Measurements from ENCODE around the gene DMXL2. TPM values are rescaled to one million over a fixed set of nuclear protein-coding genes. Genes with fewer than 3 reads are reported as not detected.
"Not testable (repeated sequence)": the region's sequence is repeated elsewhere in the genome, so short reads cannot be mapped to it uniquely, and the experiment has no call there.

DMXL2 gene
- total RNA-seq, 1 donor from 2014 or later: 8.9 TPM

DNA sequence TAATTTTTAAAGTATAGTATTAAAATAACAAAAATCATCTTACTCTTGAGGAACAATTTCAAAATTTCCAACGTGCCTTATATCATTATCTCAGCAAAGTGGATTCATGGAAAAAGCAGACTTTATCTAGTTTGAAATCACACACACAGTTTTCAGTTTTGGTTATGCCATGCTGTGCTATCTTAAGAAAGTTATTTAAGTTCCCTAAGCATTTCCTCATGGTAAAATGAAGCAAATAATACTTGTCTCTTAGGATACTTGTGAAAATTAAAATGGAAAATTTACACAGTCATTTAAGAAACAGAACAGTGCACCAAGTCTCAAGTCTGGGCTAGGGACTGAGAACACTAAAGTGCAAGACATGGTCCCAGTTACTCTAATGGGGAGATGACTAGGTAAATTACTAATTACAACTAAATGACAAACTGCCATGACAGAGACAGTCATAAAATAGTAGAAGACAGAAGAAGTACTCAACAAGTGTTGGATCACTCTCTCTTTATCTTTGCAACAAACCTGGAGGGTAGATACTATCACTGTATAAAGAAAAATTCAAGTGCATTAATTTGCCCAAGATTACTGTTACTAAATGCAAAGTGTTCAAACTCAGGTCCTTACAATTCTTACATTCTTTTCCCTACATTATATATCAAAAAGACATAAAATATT, 44.8 kb downstream of the DMXL2 start:
- no peak for DNase-seq (ENCODE audit: low read depth in 2 of 2)

DNA sequence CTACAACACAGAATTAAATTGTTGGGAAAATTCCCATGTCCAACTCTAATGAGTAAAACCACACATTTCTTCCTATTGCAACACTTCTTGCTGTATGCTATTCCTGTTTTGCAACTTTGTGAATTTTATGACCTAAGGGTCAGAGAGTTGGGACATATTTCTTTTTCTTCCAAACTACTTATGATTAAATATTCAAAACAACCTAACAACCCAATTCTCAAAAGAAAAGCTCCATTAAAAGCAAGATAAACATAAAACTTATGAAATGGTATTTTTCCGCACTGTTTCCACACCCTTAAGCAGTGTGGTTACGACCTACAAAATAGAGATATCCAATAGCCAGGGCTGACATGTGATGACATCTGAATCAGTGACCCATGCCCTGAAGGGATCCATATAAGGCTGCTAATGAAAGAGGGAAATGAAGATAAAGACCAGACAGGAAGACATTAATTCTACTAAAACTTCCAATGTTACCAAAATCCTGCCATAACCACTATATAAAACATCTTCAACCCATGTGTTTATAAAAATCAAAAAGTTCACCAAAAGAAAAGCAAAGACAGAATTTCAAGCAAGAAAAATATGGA, 45.6 kb downstream of the DMXL2 start:
- peak in 1 of 2 donors; percentile 25 for DNase-seq (ENCODE audit: low read depth in 2 of 2)

DNA sequence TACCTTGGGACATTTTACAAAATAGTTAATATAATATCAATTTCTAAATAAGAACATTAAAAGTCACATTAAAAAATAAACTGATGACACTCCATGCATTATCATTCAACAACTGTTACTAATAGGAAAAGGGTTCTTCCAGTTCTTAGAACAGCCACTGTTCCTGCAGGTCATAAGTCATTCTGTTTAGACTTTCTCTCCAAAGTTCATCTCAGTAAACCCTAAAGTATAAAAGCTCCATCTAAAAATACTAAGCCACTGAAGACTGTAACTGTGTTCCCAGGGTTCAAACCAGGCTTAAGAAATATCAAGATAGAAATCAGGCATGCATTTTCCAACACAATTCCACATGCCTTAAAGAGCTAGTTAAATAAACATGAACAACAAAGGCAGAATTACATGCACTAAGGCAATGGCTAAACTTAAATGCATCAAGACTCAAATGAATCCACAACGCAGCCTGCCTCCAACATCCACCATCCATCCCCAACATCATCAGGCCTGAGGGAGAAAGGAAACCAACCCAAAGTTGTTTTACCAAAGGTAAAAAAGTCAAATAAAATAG, 46.2 kb downstream of the DMXL2 start:
- no peak for DNase-seq (ENCODE audit: low read depth in 2 of 2)

DNA sequence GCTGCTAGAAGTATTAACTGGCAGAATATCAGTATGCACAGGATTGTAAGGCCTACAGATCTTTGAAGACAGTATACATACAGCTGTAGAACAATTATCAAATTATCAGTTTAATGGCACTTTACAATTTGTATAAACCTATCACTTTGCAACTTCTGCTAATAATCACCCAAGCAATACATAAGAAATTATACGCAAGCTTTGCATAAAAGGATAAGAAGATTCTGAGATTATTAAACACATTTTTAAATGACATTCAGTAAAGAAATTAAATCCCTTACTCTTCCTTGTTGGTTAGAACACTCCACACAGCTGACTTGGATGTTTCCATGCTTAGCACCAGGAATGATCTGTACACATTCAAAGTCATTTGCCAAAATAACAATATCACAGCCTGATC, 46.8 kb downstream of the DMXL2 start:
- DNase-seq (ENCODE audit: low read depth in 2 of 2): no peak

DNA sequence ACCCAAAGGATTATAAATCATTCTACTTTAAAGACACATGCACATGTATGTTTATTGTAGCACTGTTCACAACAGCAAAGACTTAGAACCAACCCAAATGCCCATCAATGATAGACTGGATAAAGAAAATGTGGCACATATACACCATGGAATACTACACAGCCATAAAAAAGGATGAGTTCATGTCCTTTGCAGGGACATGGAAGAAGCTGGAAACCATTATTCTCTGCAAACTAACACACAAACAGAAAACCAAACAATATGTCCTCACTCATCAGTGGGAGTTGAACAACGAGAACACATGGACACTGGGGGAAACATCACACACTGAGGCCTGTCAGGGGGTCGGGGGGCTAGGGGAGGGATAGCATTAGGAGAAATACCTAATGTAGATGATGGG, 49.2 kb downstream of the DMXL2 start:
- DNase-seq (ENCODE audit: low read depth in 2 of 2): not testable (repeated sequence)

DNA sequence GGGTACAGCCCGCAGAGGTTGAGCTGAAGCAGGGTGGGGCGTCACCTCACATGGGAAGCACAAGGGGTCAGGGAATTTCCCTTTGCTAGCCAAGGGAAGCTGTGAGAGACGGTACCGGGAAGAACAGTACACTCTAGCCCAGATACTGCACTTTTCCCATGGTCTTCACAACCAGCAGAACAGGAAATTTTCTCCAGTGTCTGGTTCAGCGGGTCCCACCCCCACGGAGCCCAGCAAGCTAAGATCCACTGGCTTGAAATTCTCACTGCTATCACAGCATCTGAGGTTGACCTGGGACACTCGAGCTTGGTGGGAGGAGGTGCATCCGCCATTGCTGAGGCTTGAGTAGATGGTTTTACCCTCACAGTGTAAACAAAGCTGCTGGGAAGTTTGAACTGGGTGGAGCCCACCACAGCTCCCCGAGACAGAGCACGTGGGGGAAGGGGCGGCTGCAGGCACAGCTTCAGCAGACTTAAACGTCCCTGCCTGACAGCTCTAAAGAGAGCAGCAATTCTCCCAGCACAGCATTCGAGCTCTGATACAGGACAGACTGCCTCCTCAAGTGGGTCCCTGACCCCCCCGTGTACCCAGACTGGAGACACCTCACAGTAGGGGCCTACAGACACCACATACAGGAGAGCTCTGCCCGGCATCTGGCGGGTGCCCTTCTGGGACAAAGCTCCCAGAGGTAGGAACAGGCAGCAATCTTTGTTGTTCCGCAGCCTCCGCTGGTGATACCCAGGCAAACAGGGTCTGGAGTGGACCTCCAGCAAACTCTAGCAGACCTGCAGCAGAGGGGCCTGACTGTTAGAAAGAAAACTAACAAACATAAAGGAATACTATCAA, 53.4 kb downstream of the DMXL2 start:
- not testable (repeated sequence) for DNase-seq (ENCODE audit: low read depth in 2 of 2)

DNA sequence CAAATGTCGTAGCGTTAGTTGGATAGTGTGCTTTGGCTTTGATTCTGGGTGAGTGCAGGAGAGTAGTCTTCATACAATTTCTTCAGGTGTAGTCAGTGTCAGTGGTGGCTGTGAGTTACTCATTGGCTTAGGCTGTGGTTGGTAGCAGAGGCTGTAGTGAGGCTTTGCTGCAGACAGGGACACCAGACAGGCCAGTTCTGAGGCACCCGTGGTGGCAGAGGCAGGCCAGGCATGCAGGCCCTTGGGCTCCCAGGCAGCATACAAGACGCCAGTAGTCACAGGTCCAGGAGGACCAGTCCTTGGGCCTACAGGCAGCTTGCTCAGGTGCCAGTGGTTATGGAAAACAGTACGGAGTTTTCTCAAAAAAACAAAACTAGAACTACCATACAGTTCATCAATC, 61.3 kb downstream of the DMXL2 start:
- no peak for DNase-seq (ENCODE audit: low read depth in 2 of 2)

DNA sequence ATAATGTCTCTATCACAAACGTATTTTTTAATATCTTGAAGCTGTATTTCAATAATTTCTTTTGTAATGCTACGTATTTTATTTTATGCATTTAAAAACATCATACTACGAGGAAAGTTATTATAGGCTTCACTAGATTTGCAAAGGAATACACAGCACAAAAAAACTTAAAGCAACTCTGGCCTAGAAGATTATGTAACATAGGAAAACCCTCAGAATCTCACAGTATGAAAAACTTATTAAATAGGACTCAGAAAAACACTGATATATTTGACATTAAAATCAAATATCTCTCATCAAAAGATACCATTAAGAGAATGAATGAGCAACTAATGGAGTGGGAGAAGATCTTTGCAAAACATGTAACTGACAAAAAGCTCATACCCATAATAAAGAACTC, 63.7 kb downstream of the DMXL2 start:
- no peak for DNase-seq (ENCODE audit: low read depth in 2 of 2)

DNA sequence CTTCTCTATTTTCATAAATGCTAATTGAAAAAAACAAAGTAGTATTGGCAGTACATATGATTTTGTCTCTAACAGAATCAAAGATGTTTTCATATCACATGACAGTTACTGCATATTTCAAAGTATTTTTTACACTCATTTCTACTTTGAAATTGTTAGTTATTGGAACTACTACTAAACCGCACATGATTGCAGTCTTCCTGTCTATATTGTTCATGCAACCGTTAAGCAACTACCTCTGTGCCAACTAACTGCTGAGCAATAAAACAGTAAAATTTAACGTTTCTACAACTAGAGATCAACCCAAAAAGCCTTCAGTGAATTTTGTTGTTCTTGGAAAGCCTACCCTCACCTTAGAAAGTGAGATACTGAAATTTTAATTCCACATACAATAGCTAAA, 64.2 kb downstream of the DMXL2 start:
- no peak for DNase-seq (ENCODE audit: low read depth in 2 of 2)

DNA sequence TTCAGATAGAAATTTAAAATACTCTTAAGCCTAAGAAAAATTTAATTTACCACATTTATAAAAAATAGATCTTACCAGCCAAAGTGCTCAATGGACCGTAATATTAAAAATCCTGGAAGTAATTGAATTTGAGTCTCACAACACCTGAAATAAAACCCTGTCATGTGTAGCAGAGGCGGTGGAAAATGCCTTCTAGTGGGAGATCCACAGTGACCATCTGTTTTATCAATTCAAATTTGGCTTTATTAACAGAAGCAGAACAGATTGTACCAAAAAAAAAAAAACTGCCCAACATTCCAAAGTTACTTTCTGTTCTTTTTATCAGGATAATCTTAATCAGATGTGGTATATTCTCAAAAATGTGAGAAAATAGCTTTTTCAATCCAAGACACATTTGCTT, 71.7 kb downstream of the DMXL2 start:
- DNase-seq (ENCODE audit: low read depth in 2 of 2): no peak

DNA sequence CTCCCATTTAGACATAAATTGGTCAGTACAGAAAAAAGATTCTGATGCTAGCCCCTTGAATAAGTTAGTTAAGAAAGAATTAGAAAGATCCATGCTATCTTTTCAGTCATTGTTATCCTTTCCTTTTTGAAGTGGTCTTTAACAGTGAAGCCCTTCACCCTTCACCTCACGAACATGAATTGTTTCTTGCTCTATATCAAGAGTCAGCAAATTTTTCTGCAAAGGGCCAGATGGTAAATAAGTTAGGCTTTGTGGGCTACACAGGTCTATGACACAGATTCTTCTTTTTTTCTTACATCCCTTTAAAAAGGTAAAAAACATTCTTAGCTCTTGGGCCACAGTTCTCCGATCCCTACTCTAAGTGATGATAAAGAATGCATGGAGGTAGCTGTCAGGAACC, 74.9 kb downstream of the DMXL2 start:
- no peak for DNase-seq (ENCODE audit: low read depth in 2 of 2)

DNA sequence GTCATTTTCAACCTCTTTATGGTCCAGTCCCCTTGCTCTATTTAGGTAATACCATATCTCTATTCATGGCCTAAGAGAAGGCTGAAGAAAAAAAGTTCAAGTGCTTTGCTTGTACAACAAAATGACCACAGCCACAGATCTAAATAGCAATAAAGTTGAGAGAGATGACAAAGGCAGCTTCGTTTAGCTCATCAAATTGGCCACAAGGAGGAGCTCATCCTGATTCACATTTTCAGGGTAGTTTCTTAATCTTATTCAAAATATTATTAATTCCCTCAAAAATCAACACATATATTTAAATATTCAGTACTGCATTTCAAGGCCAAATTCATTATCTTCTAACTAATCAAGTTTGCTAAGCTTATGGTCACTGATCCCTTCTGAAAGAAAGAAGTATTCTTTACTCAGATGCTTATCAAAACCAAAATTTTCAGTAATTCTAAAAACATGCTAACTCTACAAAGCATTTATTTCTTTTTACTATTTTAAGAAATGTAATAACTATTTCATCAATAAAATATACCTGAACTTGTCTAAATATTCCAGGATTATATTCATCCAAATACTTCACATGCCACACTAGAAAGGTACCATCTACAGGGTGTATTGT, 85.5 kb downstream of the DMXL2 start:
- peak; percentile 20 to 40 for DNase-seq (ENCODE audit: low read depth in 2 of 2)

DNA sequence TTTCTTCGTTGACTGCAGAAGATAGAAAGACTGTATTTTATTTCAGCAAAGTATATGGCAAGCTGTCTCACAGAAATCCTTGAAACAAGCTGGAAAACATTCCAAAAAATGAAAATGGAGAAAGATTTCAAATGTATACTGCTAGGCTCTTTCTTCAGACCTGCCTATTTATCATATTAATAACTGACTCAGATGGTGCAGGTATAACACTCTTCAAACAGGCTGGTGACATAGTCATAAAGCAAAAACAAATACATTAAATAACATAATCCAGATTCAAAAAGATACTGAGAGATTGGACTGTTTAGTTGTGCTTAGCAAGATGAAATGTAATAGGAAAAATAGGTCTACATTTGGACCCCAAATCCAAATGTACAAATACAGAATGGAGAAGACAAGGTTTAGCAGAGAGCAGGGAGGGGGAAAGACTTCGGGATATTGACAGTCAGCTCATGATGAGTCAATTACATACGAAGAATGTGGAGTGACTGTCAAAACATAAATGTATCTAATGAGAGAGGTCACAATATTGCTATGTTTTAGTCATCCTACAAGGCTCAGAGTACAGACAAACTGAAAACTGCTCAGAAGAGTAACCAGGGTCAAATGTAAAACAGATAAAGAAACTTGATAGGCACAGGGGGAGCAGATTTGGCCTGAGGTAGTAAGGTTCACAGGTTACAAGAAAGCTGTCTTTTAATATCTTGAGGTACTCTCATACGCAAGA, 88.7 kb downstream of the DMXL2 start:
- DNase-seq (ENCODE audit: low read depth in 2 of 2): no peak

DNA sequence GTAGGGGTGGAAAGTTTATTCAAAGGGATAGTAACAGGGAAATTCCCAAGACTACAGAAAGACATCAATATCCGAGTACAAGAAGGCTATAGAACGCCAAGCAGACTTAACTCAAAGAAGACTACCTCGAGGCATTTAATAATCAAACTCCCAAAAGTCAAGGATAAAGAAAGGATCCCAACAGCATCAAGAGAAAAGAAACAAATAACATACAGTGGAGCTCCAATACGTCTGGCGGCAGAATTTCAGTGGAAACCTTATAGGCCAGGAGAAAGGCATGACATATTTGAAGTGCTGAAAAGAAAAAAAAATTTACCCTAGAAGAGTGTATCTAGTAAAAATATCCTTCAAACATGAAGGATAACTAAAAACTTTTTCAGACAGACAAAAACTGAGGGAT, 95.6 kb downstream of the DMXL2 start:
- DNase-seq (ENCODE audit: low read depth in 2 of 2): no peak

DNA sequence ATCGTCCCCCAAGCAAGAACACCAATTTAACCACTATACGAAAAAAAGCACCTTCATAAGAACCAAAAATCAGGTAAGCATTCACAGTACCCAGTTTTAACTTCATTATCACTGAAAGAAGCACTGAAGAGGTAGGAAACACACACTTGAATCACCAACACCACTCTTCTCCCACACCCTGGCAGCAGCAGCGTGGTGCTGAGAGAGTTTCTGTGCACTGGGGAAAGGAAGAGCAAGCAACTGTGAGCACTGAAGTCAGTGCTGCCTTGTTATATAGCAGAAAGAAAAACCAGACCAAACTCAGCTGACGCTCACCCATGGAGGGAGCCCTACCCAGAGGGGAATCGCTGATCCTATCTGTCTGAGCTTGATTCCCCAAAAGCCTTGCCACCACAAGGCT, 98.2 kb downstream of the DMXL2 start:
- DNase-seq (ENCODE audit: low read depth in 2 of 2): no peak

DNA sequence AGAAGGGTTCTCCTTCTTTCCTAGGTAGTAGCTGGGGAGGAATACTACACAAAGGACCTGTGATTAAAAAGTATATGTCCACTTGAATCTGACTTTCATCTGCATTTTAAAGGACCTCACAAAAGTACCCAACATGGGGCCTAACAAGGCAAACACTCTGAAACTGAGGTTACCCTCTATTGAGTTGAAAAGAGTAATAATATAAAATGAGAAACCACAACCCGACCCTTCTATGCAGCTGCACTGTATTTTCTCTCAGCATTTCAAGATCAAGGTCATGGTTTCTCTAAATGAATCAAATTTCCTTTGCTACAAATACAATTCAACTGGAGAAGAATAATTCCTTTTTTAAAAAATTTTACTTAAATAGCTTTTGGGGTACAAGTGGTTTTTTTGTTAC, 106.3 kb downstream of the DMXL2 start:
- no peak for DNase-seq (ENCODE audit: low read depth in 2 of 2)

DNA sequence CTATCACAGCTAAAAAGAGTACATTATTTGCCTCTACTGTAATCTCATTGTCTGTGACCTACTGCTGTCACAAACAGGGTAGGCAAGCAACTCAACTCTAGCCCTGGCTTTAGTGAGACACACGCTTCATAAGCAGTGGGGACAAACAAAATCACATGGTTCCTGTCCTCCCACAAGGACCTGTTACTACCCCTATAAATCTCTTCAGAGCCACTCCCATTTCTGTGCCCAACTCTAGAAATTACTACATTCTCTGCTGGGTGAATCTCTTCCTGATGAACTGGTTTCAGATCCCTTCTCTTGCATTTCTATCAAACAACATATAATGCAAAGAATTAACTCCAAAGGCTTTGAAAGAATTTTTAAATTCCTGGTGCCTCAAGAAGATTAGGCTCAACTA, 117.3 kb downstream of the DMXL2 start:
- DNase-seq (ENCODE audit: low read depth in 2 of 2): no peak

DNA sequence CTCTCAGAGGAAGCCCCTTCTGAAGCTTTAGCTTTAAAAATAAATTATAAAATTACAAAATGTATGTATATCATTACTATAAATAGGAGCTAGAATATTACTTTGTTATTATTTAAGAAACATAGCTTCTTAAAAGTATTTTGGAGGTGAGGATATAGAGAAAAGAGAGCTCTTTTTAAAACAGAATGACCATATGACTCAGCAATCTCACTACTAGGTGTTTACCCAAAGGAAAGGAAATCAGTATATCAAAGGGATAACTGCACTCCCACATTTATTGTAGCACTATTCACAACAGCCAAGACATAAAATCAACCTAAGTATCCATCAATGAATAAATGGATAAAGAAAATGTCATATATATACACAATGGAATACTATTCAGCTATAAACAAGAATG, 119.6 kb downstream of the DMXL2 start:
- no peak for DNase-seq (ENCODE audit: low read depth in 2 of 2)

DNA sequence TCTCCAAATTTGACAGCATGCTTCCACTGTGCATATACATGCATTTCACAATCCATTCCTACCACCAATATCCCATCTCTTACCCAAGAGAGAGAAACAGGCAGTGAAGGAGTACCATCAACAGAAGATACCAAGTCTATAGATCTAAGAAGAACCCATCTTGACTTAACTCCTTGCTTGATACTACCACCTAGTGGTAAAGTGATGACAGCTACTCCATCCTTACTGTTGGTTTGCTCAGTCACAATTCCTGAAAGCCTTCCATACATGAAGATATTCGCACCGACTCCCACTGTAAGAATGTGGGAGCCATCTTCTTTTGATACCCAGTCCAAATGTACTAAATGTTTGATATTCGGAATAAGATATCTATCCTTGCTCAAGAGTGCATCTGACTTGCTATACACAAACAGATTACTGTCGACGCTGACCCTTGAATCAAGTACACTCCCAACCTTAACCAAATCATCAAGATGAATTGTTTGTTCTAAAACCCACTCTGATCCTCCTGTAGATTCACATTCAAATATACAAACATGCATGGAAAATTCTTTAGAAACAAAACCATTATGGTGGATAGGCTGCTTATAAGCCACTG, 123.1 kb downstream of the DMXL2 start:
- DNase-seq (ENCODE audit: low read depth in 2 of 2): peak in 1 of 2 donors; percentile 48

DNA sequence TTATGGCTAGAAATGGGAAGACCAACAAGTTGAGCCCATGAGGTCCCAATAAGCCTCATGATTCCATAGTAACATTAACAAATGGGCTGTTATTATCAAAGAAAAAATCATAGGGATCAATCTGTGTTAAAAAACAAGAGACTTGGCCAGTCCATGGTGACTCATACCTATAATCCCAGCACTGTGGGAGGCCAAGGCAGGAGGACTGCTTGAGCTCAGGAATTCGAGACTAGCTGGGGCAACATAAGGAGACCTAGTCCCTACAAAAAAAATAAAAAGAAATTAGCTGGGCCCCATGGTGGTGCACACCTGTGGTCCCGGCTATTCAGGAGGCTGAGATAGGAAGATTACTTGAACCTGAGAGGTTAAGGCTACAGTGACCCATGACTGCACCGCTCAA, 124.8 kb downstream of the DMXL2 start:
- DNase-seq (ENCODE audit: low read depth in 2 of 2): no peak

DNA sequence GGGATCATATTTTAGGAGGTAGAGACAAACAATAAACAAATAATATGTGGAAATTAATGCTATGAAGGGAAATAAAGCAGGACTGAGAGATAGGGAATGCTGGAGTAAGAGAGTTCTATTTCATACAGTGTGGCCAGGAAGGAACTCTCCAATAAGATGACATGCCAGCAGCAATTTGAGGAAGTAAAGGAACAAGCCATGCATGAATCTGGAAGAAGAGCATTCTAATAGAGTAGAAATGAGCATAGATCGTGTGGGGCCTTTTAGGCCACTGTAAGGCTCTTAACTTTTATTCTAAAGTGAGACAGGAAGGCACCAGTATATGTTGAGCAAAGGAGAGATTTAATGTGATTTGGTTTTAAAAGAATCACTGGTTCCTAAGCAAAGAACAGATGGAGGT, 126.3 kb downstream of the DMXL2 start:
- no peak for DNase-seq (ENCODE audit: low read depth in 2 of 2)
